ENCODE results near the gene GRID1. TPM values are rescaled to one million over a fixed set of nuclear protein-coding genes. Genes with fewer than 3 reads are reported as not detected.
"Not testable (repeated sequence)": the region's sequence is repeated elsewhere in the genome, so short reads cannot be mapped to it uniquely, and the experiment has no call there.

The GRID1 gene
- total RNA-seq, 3 donors from 2014 or later = 0.61 to 1.9 (median 0.87) TPM

- H3K9me3 ChIP-seq = no peaks in the 10 kb centered on the region
- H3K4me3 ChIP-seq = no peak overlapping the region
- DNase-seq (no peak), ATAC-seq (no peak)
- intact Hi-C loops (cut with DNase I, micrococcal nuclease) = no loop called here
- no peaks in the 10 kb centered on the region for H3K4me1 ChIP-seq (ENCODE audit: low read depth)
- H3K36me3 ChIP-seq (ENCODE audit: low read depth) = no peaks in the 10 kb centered on the region
- no peak for TF ChIP-seq CTCF (IDR thresholded peaks at IDR 0.05)
Measured at GRCh38 chr10:86243651-86244155, 122.9 kb downstream of the GRID1 start.

DNA sequence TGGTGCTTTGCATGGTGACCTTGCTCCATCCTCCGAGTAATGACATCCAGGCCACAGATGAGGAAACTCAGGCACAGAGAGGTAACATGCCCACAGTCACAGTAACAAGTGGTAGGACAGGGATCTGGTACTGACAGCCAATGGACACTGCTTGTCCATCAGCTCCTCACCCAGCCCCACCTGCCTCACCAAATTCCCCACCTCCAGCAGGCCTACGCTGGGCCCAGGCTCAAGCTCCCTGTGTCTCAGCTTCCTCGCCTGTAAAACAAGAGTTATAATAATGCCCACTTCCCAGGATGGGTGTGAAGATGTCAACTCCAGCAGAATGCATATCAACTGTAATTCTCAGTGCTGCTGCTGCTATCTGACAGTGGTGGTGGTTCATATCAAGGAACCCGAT is 123.8 kb downstream of the GRID1 start:
- DNase-seq (no peak), ATAC-seq (no peak)
- no peak overlapping the region for H3K4me3 ChIP-seq
- H3K4me1 ChIP-seq (ENCODE audit: low read depth) = no peaks in the 10 kb centered on the region
- no peaks in the 10 kb centered on the region for H3K36me3 ChIP-seq (ENCODE audit: low read depth)
- intact Hi-C loops (cut with DNase I, micrococcal nuclease) = no loop called here
- TF ChIP-seq CTCF (IDR thresholded peaks at IDR 0.05) = no peak
- H3K9me3 ChIP-seq = peaks cover 2% of the 10 kb centered on the region

GRCh38 chr10:86238089-86238488 is 128.5 kb downstream of the GRID1 start:
- H3K4me3 ChIP-seq; H3K9me3 ChIP-seq; ATAC-seq; intact Hi-C loops (cut with DNase I, micrococcal nuclease); DNase-seq; H3K4me1 ChIP-seq (ENCODE audit: low read depth); H3K36me3 ChIP-seq (ENCODE audit: low read depth): not testable (repeated sequence)

DNA sequence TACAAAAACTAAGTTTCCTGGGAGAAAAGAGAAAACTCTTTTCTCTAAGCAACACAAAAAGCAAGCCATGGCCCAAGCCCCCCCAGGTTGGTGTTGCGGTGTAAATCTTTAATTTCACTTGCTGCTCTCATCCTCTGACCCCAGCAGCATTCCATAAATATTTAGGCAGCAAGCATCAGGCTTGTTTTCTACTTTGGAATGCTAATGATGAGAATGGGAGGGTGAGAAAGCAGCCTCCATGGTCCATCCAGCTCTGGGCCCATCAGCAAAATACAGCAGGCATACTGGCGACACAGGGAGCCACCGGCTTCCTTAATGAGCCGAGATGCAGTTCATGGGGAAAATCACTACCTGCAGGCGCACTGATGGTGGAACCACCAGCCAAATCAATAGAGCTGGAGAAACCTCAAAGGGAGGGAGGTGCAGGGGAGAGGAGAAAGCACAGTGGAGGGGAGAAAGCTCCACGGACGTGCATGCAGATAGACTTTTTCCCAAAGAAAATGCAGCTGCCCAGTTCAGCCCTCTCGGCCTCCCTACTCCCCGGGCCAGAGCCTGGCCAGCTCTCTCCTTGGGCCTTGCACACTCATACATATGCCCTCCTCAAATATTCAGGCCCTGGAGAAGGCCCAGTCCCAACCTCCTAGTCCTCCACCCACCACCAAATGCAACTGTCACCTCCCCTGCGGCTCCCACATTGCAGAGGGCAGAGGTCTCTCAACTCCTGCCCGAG is 131.9 kb downstream of the GRID1 start:
- Histone ChIP-seq H3K36me3 (ENCODE audit: low read depth) (no peaks in the 10 kb centered on the region), H3K4me1 (ENCODE audit: low read depth) (no peaks in the 10 kb centered on the region), H3K4me3 (no peak overlapping the region), H3K9me3 (peaks cover 2% of the 10 kb centered on the region)
- ATAC-seq (no peak), DNase-seq (no peak)
- TF ChIP-seq CTCF (IDR thresholded peaks at IDR 0.05) = no peak
- intact Hi-C loops (cut with DNase I, micrococcal nuclease) = no loop called here

- ATAC-seq (no peak), DNase-seq (no peak)
- TF ChIP-seq CTCF (IDR thresholded peaks at IDR 0.05) = no peak
- Histone ChIP-seq H3K4me1 (ENCODE audit: low read depth) (no peaks in the 10 kb centered on the region), H3K36me3 (ENCODE audit: low read depth) (no peaks in the 10 kb centered on the region), H3K9me3 (peaks cover 2% of the 10 kb centered on the region), H3K4me3 (no peak overlapping the region)
- intact Hi-C loops (cut with DNase I, micrococcal nuclease) = no loop called here
Measured at GRCh38 chr10:86234107-86234506, 132.5 kb downstream of the GRID1 start.

GRCh38 chr10:86233131-86233530 is 133.5 kb downstream of the GRID1 start:
- no peaks in the 10 kb centered on the region for H3K36me3 ChIP-seq (ENCODE audit: low read depth)
- ATAC-seq (no peak), DNase-seq (no peak)
- H3K4me3 ChIP-seq = no peak overlapping the region
- H3K4me1 ChIP-seq (ENCODE audit: low read depth) = no peaks in the 10 kb centered on the region
- intact Hi-C loops (cut with DNase I, micrococcal nuclease) = no loop called here
- H3K9me3 ChIP-seq = peaks cover 1% of the 10 kb centered on the region
- no peak for TF ChIP-seq CTCF (IDR thresholded peaks at IDR 0.05)
